H1 (cell line): ENCODE measurements around the gene APOL1. TPM values are rescaled to one million over a fixed set of nuclear protein-coding genes. Genes with fewer than 3 reads are reported as not detected.

ENCODE experiments used
- CTCF ChIA-PET: fragments of 300-600 bp; sonication (Branson Sonifier 250); formaldehyde crosslinking; loops from one replicate; lab custom pipeline; 2021; ENCODE audit not compliant: partially characterized antibody; lab: Charles Lee
- POLR2A ChIA-PET: fragments of 300-600 bp; sonication (Branson Sonifier 250); formaldehyde crosslinking; loops from one replicate; lab custom pipeline; 2021; ENCODE audit warnings: inconsistent platforms; ENCODE audit not compliant: partially characterized antibody; lab: Charles Lee
- DNase-seq, 2 experiments: peaks; one replicate each; pipeline versions ENCODE4 v3.0.0 to v3.0.0-alpha.2; 2010 to 2022; ENCODE audit warnings: low spot score in 2 of 2, low read depth in 1 of 2, mixed read lengths in 1 of 2
- FAIRE-seq: peaks from 2 replicates; lab custom pipeline; 2011; peaks lifted over from hg19 to GRCh38; lab: Jason Lieb, UNC
- H2AFZ ChIP-seq: 2 replicates; pipeline ENCODE4 v1.8.1; 2012; ENCODE audit warnings: low read length, inconsistent platforms
- H2AK5ac ChIP-seq: 2 replicates; pipeline ENCODE4 v1.6.1; 2013; ENCODE audit warnings: low read depth, low read length
- H2BK120ac ChIP-seq: replicated peaks from 2 replicates; pipeline ENCODE3; 2013; ENCODE audit warnings: low read depth, low read length, inconsistent platforms
- H2BK12ac ChIP-seq: 2 replicates; pipeline ENCODE4 v1.6.1; 2013; ENCODE audit warnings: low read depth, low read length
- H2BK15ac ChIP-seq: 2 replicates; pipeline ENCODE4 v1.6.1; 2013; ENCODE audit warnings: low read length
- H2BK20ac ChIP-seq: 2 replicates; pipeline ENCODE4 v1.6.1; 2013; ENCODE audit warnings: low read length
- H2BK5ac ChIP-seq: 2 replicates; pipeline ENCODE4 v1.6.1; 2013; ENCODE audit warnings: low read depth, low read length
- H3K14ac ChIP-seq: 2 replicates; pipeline ENCODE4 v1.6.1; 2013; ENCODE audit warnings: inconsistent platforms; ENCODE audit not compliant: insufficient read length
- H3K18ac ChIP-seq: 2 replicates; pipeline ENCODE4 v1.6.1; 2013; ENCODE audit warnings: low read length; ENCODE audit errors: extremely low read depth
- H3K23ac ChIP-seq: 2 replicates; pipeline ENCODE4 v1.6.1; 2013; ENCODE audit warnings: inconsistent platforms; ENCODE audit not compliant: insufficient read length
- H3K23me2 ChIP-seq: 2 replicates; pipeline ENCODE4 v1.6.1; 2013; ENCODE audit warnings: low read depth, low read length
- H3K27ac ChIP-seq: 2 replicates; pipeline ENCODE4 v1.6.1; 2011; ENCODE audit warnings: low read depth, low read length, inconsistent platforms
- H3K27me3 ChIP-seq, 4 experiments: replicated peaks in 1 of 4; 1 replicate in 1 of 4; 2 replicates in 3 of 4; pipeline versions ENCODE4 v1.6.1 to v1.8.1; 2011 to 2013; ENCODE audit warnings: low read length in 3 of 4, mild to moderate bottlenecking in 3 of 4, inconsistent platforms in 2 of 4, mixed read lengths in 2 of 4, moderate library complexity in 1 of 4; ENCODE audit not compliant: control insufficient read depth in 3 of 4, insufficient read depth in 3 of 4; ENCODE audit errors: extremely low read depth in 1 of 4
- H3K36me3 ChIP-seq, 4 experiments: 2 replicates each; pipeline versions ENCODE4 v1.6.1 to v1.8.1; 2011 to 2013; ENCODE audit warnings: mild to moderate bottlenecking in 4 of 4, low read length in 3 of 4, moderate library complexity in 2 of 4, control low read depth in 1 of 4, inconsistent platforms in 1 of 4; ENCODE audit not compliant: insufficient read depth in 4 of 4, control insufficient read depth in 2 of 4
- H3K4ac ChIP-seq: replicated peaks from 2 replicates; pipeline ENCODE3; 2013; ENCODE audit warnings: low read length, low read depth, mixed read lengths, inconsistent platforms; ENCODE audit not compliant: insufficient read length
- H3K4me1 ChIP-seq, 4 experiments: replicated peaks in 1 of 4; 1 replicate in 1 of 4; 2 replicates in 3 of 4; pipeline versions ENCODE4 v1.6.1 to v1.8.1; 2011 to 2013; ENCODE audit warnings: low read length in 3 of 4, inconsistent platforms in 2 of 4, mixed read lengths in 1 of 4; ENCODE audit not compliant: insufficient read depth in 4 of 4, control insufficient read depth in 3 of 4
- H3K4me2 ChIP-seq, 2 experiments: 2 replicates each; pipeline versions ENCODE4 v1.6.1 to v1.8.1; 2011 to 2013; ENCODE audit warnings: low read depth in 2 of 2, low read length in 2 of 2, control low read depth in 1 of 2, inconsistent platforms in 1 of 2, mild to moderate bottlenecking in 1 of 2; ENCODE audit not compliant: insufficient read depth in 1 of 2
- H3K4me3 ChIP-seq, 4 experiments: fragments of 200-600, 300-600 bp in 1 of 4; sonication (generic), shearing (Covaris generic), sonication (Bioruptor Twin) in 1 of 4; 2 replicates each; pipeline versions ENCODE4 v1.5.1 to v1.8.1; 2011 to 2016; ENCODE audit warnings: low read length in 4 of 4, low read depth in 3 of 4, control low read depth in 2 of 4, inconsistent platforms in 2 of 4, mild to moderate bottlenecking in 2 of 4, mixed read lengths in 1 of 4, moderate library complexity in 1 of 4; ENCODE audit not compliant: insufficient read depth in 2 of 4; ENCODE audit errors: extremely low read depth in 1 of 4
- H3K56ac ChIP-seq: replicated peaks from 2 replicates; pipeline ENCODE3; 2013; ENCODE audit warnings: low read depth, mild to moderate bottlenecking, mixed read lengths, low read length, inconsistent platforms; ENCODE audit not compliant: insufficient read length
- H3K79me1 ChIP-seq: 2 replicates; pipeline ENCODE4 v1.6.1; 2013; ENCODE audit warnings: low read depth, low read length, control low read depth
- H3K79me2 ChIP-seq, 2 experiments: 2 replicates each; pipeline versions ENCODE4 v1.6.1 to v1.8.1; 2012 to 2013; ENCODE audit warnings: low read length in 2 of 2, mild to moderate bottlenecking in 2 of 2, inconsistent platforms in 1 of 2; ENCODE audit not compliant: insufficient read depth in 2 of 2, control insufficient read depth in 1 of 2
- H3K9ac ChIP-seq, 4 experiments: replicated peaks in 1 of 4; 1 replicate in 1 of 4; 2 replicates in 3 of 4; pipeline versions ENCODE4 v1.6.1 to v1.8.1; 2011 to 2013; ENCODE audit warnings: low read depth in 3 of 4, low read length in 3 of 4, control low read depth in 2 of 4, mild to moderate bottlenecking in 2 of 4, moderate library complexity in 2 of 4, inconsistent platforms in 1 of 4; ENCODE audit errors: extremely low read depth in 1 of 4
- H3K9me3 ChIP-seq, 2 experiments: 2 replicates each; pipeline versions ENCODE4 v1.6.1 to v1.8.1; 2012 to 2013; ENCODE audit warnings: mild to moderate bottlenecking in 2 of 2, moderate library complexity in 2 of 2, control low read depth in 1 of 2, inconsistent platforms in 1 of 2, low read depth in 1 of 2, low read length in 1 of 2, mixed read lengths in 1 of 2; ENCODE audit not compliant: insufficient read depth in 2 of 2
- H4K20me1 ChIP-seq, 2 experiments: replicated peaks in 1 of 2; 2 replicates each; pipeline versions ENCODE3 to v1.8.1; 2011 to 2013; ENCODE audit warnings: inconsistent platforms in 2 of 2, low read length in 2 of 2, mild to moderate bottlenecking in 1 of 2; ENCODE audit not compliant: insufficient read depth in 2 of 2, control insufficient read depth in 1 of 2
- H4K5ac ChIP-seq: 2 replicates; pipeline ENCODE4 v1.6.1; 2013; ENCODE audit warnings: low read length, low read depth, mixed read lengths, inconsistent platforms; ENCODE audit not compliant: insufficient read length
- H4K8ac ChIP-seq: 2 replicates; pipeline ENCODE4 v1.8.0; 2013; ENCODE audit warnings: mild to moderate bottlenecking, moderate library complexity, low read length, inconsistent platforms; ENCODE audit not compliant: insufficient read depth; ENCODE audit errors: extremely low read depth
- H4K91ac ChIP-seq: replicated peaks from 2 replicates; pipeline ENCODE3; 2013; ENCODE audit warnings: low read length, mixed read lengths, inconsistent platforms; ENCODE audit not compliant: insufficient read length
- CEBPB ChIP-seq: IDR thresholded peaks from 2 replicates; pipeline ENCODE4 v1.6.1; 2012; ENCODE audit warnings: low read depth, low read length
- CHD1 ChIP-seq: IDR thresholded peaks from 2 replicates; pipeline ENCODE4 v1.6.1; 2012; ENCODE audit warnings: low read depth, low read length, improper control_type of control experiment
- EZH2 ChIP-seq: fragments of 200-600 bp; sonication (generic); IDR thresholded peaks from 2 replicates; pipeline ENCODE4 v1.7.1; 2012; ENCODE audit warnings: low read depth, mild to moderate bottlenecking, moderate library complexity, low read length, inconsistent platforms; ENCODE audit not compliant: severe bottlenecking
- FOSL1 ChIP-seq: IDR thresholded peaks from 2 replicates; pipeline ENCODE4 v1.6.1; 2011; ENCODE audit warnings: mild to moderate bottlenecking, low read depth, low read length, moderate library complexity; ENCODE audit not compliant: insufficient read depth
- RAD21 ChIP-seq, 2 experiments: IDR thresholded peaks in 1 of 2; conservative IDR thresholded peaks in 1 of 2; 2 replicates each; pipeline ENCODE4 v1.6.1; 2011; ENCODE audit warnings: low read depth in 2 of 2, low read length in 2 of 2, improper control_type of control experiment in 1 of 2, inconsistent platforms in 1 of 2, mild to moderate bottlenecking in 1 of 2, moderate library complexity in 1 of 2
- RBBP5 ChIP-seq: IDR thresholded peaks from 2 replicates; pipeline ENCODE4 v1.7.1; 2012; ENCODE audit warnings: low read depth, mild to moderate bottlenecking, inconsistent platforms, low read length, moderate library complexity, borderline replicate concordance
- RXRA ChIP-seq: IDR thresholded peaks from 2 replicates; pipeline ENCODE4 v1.6.1; 2011; ENCODE audit warnings: low read depth, mild to moderate bottlenecking, low read length, moderate library complexity; ENCODE audit not compliant: insufficient read depth
- SP1 ChIP-seq: IDR thresholded peaks from 2 replicates; pipeline ENCODE4 v1.6.1; 2011; ENCODE audit warnings: low read depth, low read length
- SUZ12 ChIP-seq: fragments of 200-600 bp; sonication (generic); IDR thresholded peaks from 2 replicates; pipeline ENCODE4 v1.6.1; 2012; ENCODE audit warnings: mild to moderate bottlenecking, inconsistent platforms, low read length, moderate library complexity, mixed read lengths
- TCF12 ChIP-seq: IDR thresholded peaks from 2 replicates; pipeline ENCODE4 v1.6.1; 2011; ENCODE audit warnings: low read depth, mild to moderate bottlenecking, low read length
- WGBS, 2 experiments: shearing (Covaris generic) in 1 of 2; methylation state at CpG; one replicate each; pipeline versions ENCODE4 v1.1.6 to v1.1.7; 2013 to 2015; ENCODE audit warnings: low lambda C conversion rate in 2 of 2, mixed read lengths in 2 of 2, inconsistent platforms in 1 of 2, low coverage in 1 of 2, missing lambda C conversion rate in 1 of 2; ENCODE audit not compliant: insufficient replicate concordance in 2 of 2, insufficient coverage in 1 of 2, insufficient read length in 1 of 2; ENCODE audit errors: extremely low coverage in 1 of 2, missing lambda C conversion rate in 1 of 2; 5-methylcytosine and 5-hydroxymethylcytosine counted together
- polyA plus RNA-seq, 7 experiments: library from polyadenylated mRNA; depleted of rRNA in 3 of 7; stranded (reverse) in 5 of 7; unstranded in 2 of 7; fragments of >200 nt in 5 of 7; fragments of 200-250 nt in 2 of 7; gene quantifications; 1 replicate in 5 of 7; 2 replicates in 1 of 7; 4 replicates in 1 of 7; pipeline versions ENCODE4 v1.2.1 to v1.2.3, GENCODE V29; 2011 to 2013; ENCODE audit warnings: missing spikeins in 2 of 7, mixed read lengths in 2 of 7
- total RNA-seq: library from RNA; stranded (reverse); fragmentation: NEBNext Ultra II Directional; extraction: Animal tissue kit (Norgen Biotek cat#: 25700); gene quantifications from 2 replicates; pipeline ENCODE4 v1.2.1, GENCODE V29; 2021
- TF ChIP-seq, protein P1 (sequence below), 3 experiments: IDR thresholded peaks; 1 replicate in 2 of 3; 2 replicates in 1 of 3; pipeline versions ENCODE4 v1.5.1 to v1.6.1; 2011; ENCODE audit warnings: low read length in 3 of 3, mild to moderate bottlenecking in 3 of 3, inconsistent platforms in 2 of 3, low read depth in 1 of 3, moderate library complexity in 1 of 3; ENCODE audit not compliant: insufficient read depth in 1 of 3; ENCODE audit errors: control extremely low read depth in 1 of 3

APOL1 gene
- total and polyA plus RNA-seq, 2 of the 8 experiments (the other 6 are each of a cell fraction or from before 2014, with no cell fraction given) = not detected

DNA sequence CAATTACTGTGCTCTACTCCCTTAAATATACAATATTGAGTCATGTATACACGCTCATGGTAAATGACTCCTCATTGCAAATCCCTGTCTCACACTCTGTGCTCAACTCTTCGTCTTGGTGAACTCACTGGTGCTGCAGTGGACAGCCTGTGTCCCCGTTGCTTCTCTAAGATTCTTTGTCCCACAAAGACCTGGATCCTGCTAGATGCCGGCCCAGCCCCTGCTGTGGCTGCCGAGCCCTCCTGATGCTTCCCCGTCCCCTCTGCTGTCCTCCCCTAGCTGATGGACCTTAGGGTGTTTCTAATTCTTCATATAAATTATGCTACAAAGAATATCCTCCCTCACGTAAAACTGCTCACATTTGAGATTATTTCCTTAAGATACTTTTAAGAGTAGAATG lies 19.1 kb upstream of the APOL1 start:
- Histone ChIP-seq H4K91ac (no peak overlapping the region), H3K18ac (no peak overlapping the region), H3K9ac (no peak overlapping the region), H2BK5ac (no peak overlapping the region), H2BK15ac (no peak overlapping the region), H3K56ac (no peak overlapping the region), H3K4ac (no peak overlapping the region), H2AFZ (no peak overlapping the region), H2BK20ac (no peak overlapping the region), H3K23me2 (no peaks in the 10 kb centered on the region; the same call in 1 of the 2 replicates), H4K8ac (no peak overlapping the region), H3K4me2 (no peak overlapping the region), H3K4me1 (peaks cover 0 to 6% (median 2%) of the 10 kb centered on the region in 4 experiments; a peak in 5 of 7 replicates), H3K9me3 (no peaks in the 10 kb centered on the region), H3K23ac (no peak overlapping the region), H2BK120ac (no peak overlapping the region), H3K4me3 (no peak overlapping the region), H2BK12ac (no peak overlapping the region), H3K14ac (no peak overlapping the region), H4K5ac (no peak overlapping the region), H3K36me3 (peaks cover 0 to 3% (median 0%) of the 10 kb centered on the region in 4 experiments; a peak in 3 of 8 replicates), H2AK5ac (no peak overlapping the region), H3K27me3 (no peaks in the 10 kb centered on the region), H3K27ac (no peak overlapping the region), H4K20me1 (no peaks in the 10 kb centered on the region), H3K79me1 (no peaks in the 10 kb centered on the region), H3K79me2 (peaks cover 0 to 5% of the 10 kb centered on the region in 2 experiments; a peak in 1 of 4 replicates)
- ChIA-PET CTCF (interaction anchor here (0.9 to 4.0 kb wide), 2 partner anchors 43 to 52 kb away, joined by 3 to 20 read pairs; no protein-coding TSS in a partner anchor), POLR2A (interaction anchor here (1.6 kb wide), 1 partner anchor 9 kb away, joined by 3 read pairs; no protein-coding TSS in a partner anchor)
- 86% methylated on average over 7 of the region's 7 CpGs; no CpG with 5 or more reads in 1 of the 2 experiments for WGBS, 2 experiments
- DNase-seq (no peak), FAIRE-seq (no peak)
- no peak for TF ChIP-seq EZH2
- no peak for TF ChIP-seq CEBPB
- no peak for TF ChIP-seq RBBP5
- TF ChIP-seq, protein P1, sequence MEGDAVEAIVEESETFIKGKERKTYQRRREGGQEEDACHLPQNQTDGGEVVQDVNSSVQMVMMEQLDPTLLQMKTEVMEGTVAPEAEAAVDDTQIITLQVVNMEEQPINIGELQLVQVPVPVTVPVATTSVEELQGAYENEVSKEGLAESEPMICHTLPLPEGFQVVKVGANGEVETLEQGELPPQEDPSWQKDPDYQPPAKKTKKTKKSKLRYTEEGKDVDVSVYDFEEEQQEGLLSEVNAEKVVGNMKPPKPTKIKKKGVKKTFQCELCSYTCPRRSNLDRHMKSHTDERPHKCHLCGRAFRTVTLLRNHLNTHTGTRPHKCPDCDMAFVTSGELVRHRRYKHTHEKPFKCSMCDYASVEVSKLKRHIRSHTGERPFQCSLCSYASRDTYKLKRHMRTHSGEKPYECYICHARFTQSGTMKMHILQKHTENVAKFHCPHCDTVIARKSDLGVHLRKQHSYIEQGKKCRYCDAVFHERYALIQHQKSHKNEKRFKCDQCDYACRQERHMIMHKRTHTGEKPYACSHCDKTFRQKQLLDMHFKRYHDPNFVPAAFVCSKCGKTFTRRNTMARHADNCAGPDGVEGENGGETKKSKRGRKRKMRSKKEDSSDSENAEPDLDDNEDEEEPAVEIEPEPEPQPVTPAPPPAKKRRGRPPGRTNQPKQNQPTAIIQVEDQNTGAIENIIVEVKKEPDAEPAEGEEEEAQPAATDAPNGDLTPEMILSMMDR (IDR thresholded peaks at IDR 0.05; ENCODE audit: control extremely low read depth in 1 of 3, insufficient read depth in 1 of 3, low read depth in 1 of 3, low read length in 3 of 3) = no peak
- no peak for TF ChIP-seq SP1
- TF ChIP-seq SUZ12 = no peak
- no peak for TF ChIP-seq CHD1
- no peak for TF ChIP-seq RXRA
- no peak for TF ChIP-seq FOSL1
- TF ChIP-seq TCF12 = no peak
- no peak for TF ChIP-seq RAD21 (IDR thresholded peaks at IDR 0.05 in 1 of 2, conservative IDR thresholded peaks at IDR 0.05 in 1 of 2; ENCODE audit: low read depth in 2 of 2, low read length in 2 of 2)
